Effector CD8-positive, alpha-beta T cell (primary cell): ENCODE measurements around the gene KRTAP10-7.
"Not testable (repeated sequence)": the region's sequence is repeated elsewhere in the genome, so short reads cannot be mapped to it uniquely, and the experiment has no call there.

Experiments used
- DNase-seq: peaks from one replicate; lab custom pipeline; 2025; lab: John Stamatoyannopoulos, UW

Gene KRTAP10-7

DNA sequence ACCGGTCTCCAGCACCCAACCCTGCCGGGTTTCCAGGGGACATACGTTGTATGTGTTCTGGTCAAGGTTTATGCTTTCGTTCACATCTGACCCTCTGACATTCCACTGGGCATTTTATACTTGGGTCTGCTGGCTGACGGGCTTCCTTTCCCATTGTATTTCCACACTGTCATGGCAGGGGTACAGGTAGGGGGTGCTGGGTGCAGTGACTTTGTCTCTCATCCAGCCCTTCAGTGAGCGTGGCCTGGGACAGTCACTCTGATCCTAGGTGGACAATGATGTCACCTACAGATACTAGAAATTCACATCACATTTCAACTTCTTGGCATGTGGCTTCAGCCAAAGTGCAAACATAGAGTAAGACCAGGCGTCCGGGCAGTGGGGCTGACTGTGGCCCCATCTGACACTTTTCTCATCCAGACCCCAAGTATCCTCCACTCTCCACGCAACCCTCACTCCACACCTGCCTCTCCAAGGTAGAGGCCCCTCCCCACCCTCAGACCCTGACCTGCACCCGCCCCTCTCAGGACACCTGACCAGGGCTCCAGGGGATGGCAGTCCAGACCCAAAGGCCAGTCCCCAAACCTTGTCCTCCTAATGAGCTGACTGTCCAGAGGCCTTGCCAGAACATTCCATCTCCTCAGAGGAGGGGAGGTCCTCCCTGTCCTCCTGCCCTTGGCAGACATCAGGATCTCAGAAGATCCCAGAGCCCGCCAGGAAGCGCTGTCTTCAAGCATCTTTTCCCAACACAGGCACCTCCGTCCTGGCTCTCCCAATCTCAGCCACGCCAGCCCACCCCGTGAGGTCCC is 36.0 kb downstream of the KRTAP10-7 start:
- DNase-seq: no peak

DNA sequence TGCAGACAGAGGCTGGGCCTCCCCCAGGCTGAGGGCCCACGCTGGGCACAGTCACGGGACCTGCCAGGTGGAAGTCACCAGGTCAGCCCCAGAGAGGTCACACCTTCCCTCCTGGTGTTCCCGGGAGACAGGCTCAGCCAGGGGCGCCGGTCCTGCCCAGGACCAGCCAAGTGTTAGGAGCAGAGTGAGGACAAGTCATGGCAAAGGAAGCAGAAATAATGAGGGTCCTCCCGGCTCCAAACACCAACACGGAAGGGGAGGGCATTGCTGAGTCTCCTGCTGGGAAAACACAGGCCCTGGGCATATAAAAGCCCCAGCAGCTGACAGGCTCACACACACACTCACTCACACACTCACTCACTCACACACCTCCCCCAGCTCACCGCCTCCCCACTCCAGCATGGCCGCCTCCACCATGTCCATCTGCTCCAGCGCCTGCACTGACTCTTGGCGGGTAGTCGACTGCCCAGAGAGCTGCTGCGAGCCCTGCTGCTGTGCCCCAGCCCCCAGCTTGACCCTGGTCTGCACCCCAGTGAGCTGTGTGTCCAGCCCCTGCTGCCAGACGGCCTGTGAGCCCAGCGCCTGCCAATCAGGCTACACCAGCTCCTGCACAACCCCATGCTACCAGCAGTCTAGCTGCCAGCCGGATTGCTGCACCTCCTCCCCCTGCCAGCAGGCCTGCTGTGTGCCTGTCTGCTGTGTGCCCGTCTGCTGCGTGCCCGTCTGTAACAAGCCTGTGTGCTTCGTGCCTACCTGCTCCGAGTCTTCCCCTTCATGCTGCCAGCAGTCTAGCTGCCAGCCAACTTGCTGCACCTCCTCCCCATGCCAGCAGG is 36.8 kb downstream of the KRTAP10-7 start, which contains the start of gene KRTAP10-10:
Gene KRTAP10-10 (plus strand): TSS at position 339 of the 833 bp plus-strand sequence. CDS start 62 bp downstream, at position 401.
- no peak for DNase-seq

DNA sequence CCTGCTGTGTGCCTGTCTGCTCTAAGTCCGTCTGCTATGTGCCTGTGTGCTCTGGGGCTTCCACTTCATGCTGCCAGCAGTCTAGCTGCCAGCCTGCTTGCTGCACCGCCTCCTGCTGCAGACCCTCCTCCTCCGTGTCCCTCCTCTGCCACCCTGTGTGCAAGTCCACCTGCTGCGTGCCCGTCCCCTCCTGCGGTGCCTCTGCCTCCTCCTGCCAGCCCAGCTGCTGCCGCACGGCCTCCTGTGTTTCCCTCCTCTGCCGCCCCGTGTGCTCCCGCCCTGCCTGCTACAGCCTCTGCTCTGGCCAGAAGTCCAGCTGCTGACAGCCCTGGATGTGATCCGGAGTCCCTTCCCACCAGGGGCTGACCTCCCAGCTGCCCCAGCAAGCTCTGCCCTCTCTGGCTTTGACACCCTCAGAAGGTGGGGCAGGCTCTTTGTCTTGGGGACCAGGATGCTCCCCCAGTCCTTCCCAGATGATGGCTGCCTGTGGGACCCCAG is 37.5 kb downstream of the KRTAP10-7 start:
- not testable (repeated sequence) for DNase-seq

DNA sequence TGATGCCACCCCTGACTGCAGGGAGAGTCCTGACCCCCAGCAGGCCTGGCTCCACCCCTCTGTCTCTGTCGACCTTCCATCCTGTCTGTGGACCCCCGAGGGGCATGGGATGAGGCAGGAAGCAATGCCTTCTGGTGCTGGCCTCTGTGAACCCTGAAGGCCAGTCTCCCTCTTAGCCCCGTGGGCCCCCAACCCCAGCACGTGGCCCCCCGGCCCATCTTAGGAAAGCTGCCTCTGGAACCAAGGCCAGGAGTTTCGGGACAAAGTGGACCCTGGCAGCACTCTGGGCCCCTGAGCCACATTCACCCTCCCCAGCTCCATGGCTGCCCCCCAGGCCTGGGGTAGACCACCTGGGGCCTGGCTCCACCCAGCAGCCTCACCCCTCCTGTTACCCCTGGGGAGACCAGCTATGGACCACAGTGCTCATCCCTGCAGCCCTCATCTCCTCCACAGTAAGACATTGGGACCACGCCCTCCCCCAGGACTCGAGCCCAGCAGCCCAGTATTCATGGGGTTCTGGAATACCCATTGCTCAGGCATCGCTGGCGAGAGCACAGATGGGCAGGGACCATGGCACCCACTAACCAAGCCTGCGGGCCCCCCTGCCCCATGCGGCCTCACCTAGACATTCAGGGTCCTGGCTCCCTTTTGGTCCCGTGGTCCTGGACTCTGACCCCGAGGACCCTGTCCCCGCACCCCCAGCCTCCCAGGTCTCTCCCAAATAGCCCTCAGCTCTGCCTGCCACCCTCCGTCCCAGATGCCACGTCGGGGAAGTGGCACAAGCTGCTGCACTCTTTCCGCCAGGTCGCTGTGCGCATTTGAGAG is 38.3 kb downstream of the KRTAP10-7 start:
- DNase-seq: not testable (repeated sequence)

DNA sequence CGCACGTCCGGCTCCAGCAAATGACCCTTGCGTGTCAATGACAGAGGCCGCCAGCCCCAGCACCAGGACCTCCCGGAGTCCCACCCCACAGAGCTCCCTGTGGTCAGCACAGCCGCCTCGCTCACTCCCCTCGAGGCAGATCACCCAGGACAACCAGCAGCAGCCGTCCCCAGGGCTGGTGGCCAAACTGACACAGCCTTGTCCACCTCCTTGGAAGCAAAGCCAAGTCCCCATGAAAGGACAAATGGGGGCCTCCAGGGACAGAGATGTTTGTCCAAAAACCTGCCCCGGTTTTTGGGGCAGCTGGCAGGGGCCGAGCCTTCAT is 38.9 kb downstream of the KRTAP10-7 start:
- DNase-seq: no peak

DNA sequence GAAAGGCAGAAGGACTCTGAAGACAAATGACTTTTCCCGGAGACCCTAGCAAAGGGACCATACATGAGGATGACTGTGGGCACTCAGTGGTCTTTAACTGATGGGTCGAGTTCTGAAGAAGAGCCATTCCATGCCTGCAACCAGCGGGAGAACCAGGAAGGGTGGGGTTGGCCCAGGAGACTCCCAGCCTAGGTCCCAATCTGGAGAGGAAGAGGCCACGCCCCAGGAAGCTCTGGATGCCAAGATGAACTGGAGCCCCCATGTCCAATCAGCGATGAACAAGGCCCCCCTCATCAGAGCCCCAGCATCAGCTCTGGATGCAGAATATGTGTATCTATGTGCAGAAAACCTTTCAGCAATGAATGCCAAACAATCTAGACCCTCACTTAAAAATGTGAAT is 40.4 kb downstream of the KRTAP10-7 start:
- DNase-seq: no peak

DNA sequence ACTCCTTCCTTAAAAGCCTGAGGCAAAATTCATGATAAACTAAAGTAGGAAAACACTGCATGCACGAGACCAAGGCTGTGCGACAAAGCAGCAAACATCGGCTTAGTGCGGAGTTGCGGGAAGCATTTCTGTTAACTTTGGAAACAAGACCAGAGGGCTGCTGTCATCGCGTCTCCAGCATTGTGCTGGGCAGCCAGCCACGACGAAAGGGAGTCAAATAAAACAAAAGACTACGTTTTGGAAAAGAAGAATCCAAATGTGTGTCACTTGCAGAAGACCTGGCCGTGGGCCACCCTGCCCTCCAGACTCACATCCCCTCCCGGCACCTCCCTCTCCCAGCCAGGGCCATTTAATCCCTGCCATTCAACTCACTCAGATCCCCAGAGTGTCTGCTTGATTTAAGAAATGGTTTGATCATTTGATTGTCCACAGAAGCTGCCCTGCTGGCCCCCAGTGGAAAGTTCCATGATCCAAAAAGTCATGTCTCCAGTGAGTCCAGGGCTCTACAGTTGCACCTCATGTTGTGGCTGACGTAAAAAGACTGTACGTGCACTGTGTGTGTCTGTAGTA is 43.4 kb downstream of the KRTAP10-7 start:
- no peak for DNase-seq

DNA sequence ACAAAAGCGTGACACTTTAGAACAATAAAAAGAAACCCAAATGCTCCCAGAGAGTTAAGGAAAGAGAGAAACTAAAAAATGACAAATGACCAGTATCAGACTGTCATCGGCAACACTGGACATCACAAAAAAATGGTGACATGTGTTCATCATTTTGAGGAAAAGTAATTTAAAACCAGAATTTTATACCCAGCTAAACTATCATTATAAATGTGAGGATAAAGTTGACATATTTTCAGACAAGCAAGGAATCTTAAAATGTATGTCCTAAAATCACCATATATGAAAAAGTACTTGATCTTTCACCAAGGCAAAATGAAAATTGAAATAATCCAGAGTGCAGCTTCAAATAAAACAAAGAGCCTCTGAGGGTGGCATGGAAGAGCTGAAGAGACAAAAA is 44.5 kb downstream of the KRTAP10-7 start:
- no peak for DNase-seq

DNA sequence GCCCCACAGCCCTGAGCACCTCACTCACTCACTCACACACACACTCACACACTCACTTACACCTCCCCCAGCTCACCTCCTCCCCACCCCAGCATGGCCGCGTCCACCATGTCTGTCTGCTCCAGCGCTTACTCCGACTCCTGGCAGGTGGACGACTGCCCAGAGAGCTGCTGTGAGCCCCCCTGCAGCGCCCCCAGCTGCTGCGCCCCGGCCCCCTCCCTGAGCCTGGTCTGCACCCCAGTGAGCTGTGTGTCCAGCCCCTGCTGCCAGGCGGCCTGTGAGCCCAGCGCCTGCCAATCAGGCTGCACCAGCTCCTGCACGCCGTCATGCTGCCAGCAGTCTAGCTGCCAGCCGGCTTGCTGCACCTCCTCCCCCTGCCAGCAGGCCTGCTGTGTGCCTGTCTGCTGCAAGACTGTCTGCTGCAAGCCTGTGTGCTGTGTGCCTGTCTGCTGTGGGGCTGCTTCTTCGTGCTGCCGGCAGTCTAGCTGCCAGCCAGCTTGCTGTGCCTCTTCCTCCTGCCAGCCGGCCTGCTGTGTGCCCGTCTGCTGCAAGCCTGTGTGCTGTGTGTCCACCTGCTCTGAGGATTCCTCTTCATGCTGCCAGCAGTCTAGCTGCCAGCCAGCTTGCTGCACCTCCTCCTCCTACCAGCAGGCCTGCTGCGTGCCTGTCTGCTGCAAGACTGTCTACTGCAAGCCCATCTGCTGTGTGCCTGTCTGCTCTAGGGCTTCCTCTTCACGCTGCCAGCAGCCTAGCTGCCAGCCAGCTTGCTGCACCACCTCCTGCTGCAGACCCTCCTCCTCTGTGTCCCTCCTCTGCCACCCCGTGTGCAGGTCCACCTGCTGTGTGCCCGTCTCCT is 46.2 kb downstream of the KRTAP10-7 start, which contains the start of gene KRTAP10-11:
Gene KRTAP10-11 (plus strand): TSS at position 49 of the 856 bp plus-strand sequence. CDS start 45 bp downstream, at position 94.
- DNase-seq: not testable (repeated sequence)

DNA sequence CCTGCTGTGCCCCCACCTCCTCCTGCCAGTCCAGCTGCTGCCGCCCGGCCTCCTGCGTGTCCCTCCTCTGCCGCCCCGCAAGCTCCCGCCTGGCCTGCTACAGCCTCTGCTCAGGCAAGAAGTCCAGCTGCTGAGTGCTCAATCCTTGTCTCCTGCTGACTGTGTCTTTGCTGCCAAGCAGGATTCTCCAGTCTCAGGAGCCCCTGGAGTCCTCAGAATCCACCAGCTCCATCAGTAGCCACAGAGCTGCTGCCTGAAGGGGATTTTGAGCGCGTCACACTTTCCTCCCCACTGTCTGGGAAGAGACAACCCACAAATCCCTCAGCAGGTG is 46.8 kb downstream of the KRTAP10-7 start:
- no peak for DNase-seq

DNA sequence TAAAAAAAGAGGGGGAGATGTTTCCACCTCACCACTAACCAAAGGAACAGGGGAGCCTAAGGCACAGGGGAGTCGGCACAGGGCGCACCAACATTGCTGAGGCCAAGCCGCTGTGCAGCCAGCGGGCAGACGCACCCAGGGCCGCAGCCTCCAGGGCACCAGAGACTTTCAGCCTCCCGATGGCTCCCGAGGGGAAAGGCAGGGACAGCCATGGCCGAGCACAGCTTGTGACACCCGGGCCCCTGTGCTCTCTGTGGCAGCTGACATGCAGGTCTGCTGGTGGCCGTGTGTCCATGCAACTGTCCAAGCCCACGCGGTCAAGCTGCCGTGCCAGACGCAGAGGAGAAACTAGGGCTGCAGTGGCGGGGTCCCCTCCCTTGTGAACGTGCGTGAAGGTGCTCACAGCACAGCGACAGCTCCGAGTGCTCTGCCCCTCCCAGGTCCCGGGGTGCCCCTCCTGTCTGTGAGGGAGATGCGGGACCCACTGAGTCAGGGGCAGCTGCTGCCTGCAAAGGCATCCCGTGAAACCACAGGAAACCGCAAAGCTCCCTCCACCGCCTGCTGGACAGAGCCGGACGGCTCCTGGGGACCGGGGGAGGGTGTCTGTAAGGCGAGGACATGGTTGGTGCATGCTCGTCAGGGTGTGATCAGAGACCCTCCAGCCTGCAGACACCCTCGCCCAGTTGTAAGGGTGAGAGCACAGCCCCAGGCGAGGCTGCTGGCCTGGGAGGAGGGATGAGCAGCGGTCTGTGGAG is 48.3 kb downstream of the KRTAP10-7 start:
- no peak for DNase-seq

DNA sequence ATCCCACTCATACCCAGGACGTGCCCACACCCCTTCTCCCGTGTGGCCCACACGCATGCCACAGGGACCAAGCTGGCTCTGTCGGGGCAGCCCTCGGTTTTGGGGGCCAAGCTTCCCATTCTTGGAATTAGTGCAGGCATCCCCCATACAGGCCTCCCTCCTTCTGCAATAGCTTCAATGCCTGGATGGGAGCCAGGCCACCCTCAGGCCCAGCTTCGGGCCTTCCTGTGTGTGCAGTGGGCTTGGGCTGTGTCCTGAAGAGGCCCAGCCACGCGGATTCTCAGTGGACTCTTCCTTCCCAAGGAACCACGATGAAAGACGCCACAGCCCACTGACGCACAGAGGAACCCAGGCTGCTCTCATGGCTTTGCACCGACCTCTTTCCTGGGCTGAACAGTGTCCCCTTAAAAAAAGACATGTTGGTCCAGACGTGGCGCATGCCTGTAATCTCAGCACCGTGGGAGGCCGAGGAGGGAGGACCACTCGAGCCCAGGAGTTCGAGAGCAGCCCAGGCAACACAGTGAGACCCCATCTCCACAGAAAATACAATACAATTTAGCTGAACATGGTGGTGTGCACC is 49.2 kb downstream of the KRTAP10-7 start:
- DNase-seq: no peak

DNA sequence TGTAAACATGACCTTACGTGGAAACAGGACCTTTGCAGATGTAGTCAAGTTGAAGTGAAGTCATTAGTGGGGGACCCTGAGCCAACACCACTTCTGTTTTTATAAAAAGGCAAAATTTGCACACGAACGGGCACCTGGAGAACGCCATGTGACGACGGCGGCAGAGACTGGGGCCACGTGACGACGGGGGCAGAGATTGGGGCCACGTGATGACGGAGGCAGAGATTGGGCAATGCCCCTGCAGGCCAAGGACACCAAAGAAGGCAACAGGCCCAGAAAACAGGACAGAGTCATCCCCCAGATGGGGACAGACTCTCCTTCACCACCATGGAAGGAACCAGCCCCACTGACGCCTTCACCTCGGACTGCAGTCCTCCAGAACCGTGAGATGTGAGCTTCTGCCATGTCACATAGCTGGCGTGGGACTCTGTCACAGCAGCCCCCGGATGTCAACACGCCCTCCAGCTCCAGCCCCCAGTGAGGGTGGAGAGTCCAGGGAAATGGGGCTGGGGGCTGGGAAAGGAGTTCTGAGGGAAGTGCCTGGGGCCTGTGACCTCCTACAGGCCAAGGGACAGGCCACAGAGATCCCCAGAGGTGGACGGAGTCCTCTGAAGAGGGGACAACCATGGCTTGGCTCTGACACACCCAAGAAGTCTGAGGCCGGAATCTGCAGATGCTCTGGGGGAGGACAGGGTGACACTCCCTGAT is 50.0 kb downstream of the KRTAP10-7 start:
- DNase-seq: no peak

DNA sequence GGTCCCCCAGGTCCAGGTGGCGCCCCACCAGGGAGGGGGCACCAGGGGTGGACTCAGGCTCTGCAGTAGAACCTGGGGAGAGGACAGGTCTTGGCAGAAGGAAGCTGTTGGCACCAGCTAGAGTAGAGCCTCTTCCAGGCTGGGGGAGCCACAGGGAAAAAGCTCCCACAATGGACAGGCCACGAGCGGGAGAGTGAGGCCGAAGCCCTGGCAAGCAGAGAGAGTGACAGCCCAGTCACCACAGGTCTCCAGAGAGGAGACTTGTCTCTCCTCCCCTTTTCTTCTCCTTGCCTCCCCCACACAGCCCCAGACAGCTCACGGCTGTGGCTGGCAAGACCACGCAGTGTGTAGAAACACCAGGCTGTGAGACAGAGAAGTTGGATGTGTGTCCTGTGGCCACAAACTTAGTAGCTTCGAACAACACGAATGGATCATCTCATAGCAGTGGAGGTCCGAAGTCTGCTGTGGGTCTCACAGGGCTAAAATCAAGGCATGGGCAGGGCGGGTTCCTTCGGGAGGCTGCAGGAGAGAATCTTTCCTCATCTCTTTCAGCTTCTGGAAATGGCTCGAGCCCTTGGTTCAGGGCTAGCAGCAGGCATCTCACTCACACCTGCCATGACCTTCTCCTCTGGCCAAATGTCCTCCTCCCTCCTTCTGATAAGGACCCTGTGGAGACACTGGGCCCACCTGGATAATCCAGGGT is 50.7 kb downstream of the KRTAP10-7 start:
- no peak for DNase-seq
